ENCODE measurements around the gene CCT3. TPM values are rescaled to one million over a fixed set of nuclear protein-coding genes. Genes with fewer than 3 reads are reported as not detected.

Gene CCT3
- total and polyA plus RNA-seq, 2 experiments from 2014 or later = 405 to 618 TPM

GRCh38 chr1:156282479-156283222, 55.4 kb downstream of the CCT3 start, which contains the start of gene SMG5:
SMG5 (minus strand) TSS chr1:156282825; CDS start chr1:156282680, 145 bp downstream.
- Mint-ChIP-seq H3K27me3 (ENCODE audit: insufficient read depth, low read depth, poor library complexity) (peaks cover 16% of the 10 kb centered on the region), H3K27ac (peak within 1 kb of the TSS; percentile 97), H3K4me1 (peaks cover 19% of the 10 kb centered on the region), H3K4me3 (peak within 1 kb of the TSS; percentile 98), H3K36me3 (ENCODE audit: low read depth) (peaks cover 13% of the 10 kb centered on the region), H3K9me3 (no peaks in the 10 kb centered on the region)
- ATAC-seq = peak; percentile 89
- Histone ChIP-seq H3F3A (replicated peaks; ENCODE audit: low read depth) (peaks cover 20% of the 10 kb centered on the region; the same call in 1 of the 2 replicates), H2AFZ (peak within 1 kb of the TSS; percentile 95), H3K4me1 (ENCODE audit: insufficient read depth) (peaks cover 16% of the 10 kb centered on the region), H3K27ac (ENCODE audit: low read depth) (peak within 1 kb of the TSS; percentile 92), H3K4me2 (peak within 1 kb of the TSS; percentile 96), H3K79me2 (replicated peaks; ENCODE audit: insufficient read depth) (peaks cover 44% of the 10 kb centered on the region), H3K4me3 (peak within 1 kb of the TSS; percentile 83), H3K9me2 (ENCODE audit: insufficient read depth) (no peaks in the 10 kb centered on the region), H4K20me1 (replicated peaks; ENCODE audit: insufficient read depth) (peaks cover 36% of the 10 kb centered on the region), H3K36me3 (ENCODE audit: insufficient read depth) (peaks cover 18% of the 10 kb centered on the region), H3K27me3 (ENCODE audit: insufficient read depth) (no peaks in the 10 kb centered on the region)
- peak; percentile 100 for DNase-seq (ENCODE audit: low spot score)
- TF ChIP-seq, protein P1, sequence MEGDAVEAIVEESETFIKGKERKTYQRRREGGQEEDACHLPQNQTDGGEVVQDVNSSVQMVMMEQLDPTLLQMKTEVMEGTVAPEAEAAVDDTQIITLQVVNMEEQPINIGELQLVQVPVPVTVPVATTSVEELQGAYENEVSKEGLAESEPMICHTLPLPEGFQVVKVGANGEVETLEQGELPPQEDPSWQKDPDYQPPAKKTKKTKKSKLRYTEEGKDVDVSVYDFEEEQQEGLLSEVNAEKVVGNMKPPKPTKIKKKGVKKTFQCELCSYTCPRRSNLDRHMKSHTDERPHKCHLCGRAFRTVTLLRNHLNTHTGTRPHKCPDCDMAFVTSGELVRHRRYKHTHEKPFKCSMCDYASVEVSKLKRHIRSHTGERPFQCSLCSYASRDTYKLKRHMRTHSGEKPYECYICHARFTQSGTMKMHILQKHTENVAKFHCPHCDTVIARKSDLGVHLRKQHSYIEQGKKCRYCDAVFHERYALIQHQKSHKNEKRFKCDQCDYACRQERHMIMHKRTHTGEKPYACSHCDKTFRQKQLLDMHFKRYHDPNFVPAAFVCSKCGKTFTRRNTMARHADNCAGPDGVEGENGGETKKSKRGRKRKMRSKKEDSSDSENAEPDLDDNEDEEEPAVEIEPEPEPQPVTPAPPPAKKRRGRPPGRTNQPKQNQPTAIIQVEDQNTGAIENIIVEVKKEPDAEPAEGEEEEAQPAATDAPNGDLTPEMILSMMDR (conservative IDR thresholded peaks at IDR 0.05; ENCODE audit: low read depth in 2 of 2) = no peak
- no peak for TF ChIP-seq ZNF114 (CRISPR knock-in tag; IDR thresholded peaks at IDR 0.05)
- no peak for TF ChIP-seq STAT1 (IDR thresholded peaks at IDR 0.05; ENCODE audit: unreplicated experiment)
- peak; percentile 95 for TF ChIP-seq POLR2AphosphoS5 (IDR thresholded peaks at IDR 0.05; ENCODE audit: low read depth)
- TF ChIP-seq JUNB (IDR thresholded peaks at IDR 0.05; ENCODE audit: unreplicated experiment) = no peak
- peak; percentile 21; the same call in 1 of the 2 replicates for TF ChIP-seq NANOG (IDR thresholded peaks at IDR 0.05; ENCODE audit: borderline replicate concordance)
- TF ChIP-seq EZH2phosphoT487 (IDR thresholded peaks at IDR 0.05; ENCODE audit: unreplicated experiment) = no peak
- TF ChIP-seq, protein P2, sequence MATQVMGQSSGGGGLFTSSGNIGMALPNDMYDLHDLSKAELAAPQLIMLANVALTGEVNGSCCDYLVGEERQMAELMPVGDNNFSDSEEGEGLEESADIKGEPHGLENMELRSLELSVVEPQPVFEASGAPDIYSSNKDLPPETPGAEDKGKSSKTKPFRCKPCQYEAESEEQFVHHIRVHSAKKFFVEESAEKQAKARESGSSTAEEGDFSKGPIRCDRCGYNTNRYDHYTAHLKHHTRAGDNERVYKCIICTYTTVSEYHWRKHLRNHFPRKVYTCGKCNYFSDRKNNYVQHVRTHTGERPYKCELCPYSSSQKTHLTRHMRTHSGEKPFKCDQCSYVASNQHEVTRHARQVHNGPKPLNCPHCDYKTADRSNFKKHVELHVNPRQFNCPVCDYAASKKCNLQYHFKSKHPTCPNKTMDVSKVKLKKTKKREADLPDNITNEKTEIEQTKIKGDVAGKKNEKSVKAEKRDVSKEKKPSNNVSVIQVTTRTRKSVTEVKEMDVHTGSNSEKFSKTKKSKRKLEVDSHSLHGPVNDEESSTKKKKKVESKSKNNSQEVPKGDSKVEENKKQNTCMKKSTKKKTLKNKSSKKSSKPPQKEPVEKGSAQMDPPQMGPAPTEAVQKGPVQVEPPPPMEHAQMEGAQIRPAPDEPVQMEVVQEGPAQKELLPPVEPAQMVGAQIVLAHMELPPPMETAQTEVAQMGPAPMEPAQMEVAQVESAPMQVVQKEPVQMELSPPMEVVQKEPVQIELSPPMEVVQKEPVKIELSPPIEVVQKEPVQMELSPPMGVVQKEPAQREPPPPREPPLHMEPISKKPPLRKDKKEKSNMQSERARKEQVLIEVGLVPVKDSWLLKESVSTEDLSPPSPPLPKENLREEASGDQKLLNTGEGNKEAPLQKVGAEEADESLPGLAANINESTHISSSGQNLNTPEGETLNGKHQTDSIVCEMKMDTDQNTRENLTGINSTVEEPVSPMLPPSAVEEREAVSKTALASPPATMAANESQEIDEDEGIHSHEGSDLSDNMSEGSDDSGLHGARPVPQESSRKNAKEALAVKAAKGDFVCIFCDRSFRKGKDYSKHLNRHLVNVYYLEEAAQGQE (IDR thresholded peaks at IDR 0.05; ENCODE audit: unreplicated experiment) = no peak
- TF ChIP-seq ZNF331 (CRISPR knock-in tag; IDR thresholded peaks at IDR 0.05; ENCODE audit: low read depth) = no peak
- no peak for TF ChIP-seq EZH2 (IDR thresholded peaks at IDR 0.05; ENCODE audit: low read depth, unreplicated experiment)
- TF ChIP-seq, protein P3, sequence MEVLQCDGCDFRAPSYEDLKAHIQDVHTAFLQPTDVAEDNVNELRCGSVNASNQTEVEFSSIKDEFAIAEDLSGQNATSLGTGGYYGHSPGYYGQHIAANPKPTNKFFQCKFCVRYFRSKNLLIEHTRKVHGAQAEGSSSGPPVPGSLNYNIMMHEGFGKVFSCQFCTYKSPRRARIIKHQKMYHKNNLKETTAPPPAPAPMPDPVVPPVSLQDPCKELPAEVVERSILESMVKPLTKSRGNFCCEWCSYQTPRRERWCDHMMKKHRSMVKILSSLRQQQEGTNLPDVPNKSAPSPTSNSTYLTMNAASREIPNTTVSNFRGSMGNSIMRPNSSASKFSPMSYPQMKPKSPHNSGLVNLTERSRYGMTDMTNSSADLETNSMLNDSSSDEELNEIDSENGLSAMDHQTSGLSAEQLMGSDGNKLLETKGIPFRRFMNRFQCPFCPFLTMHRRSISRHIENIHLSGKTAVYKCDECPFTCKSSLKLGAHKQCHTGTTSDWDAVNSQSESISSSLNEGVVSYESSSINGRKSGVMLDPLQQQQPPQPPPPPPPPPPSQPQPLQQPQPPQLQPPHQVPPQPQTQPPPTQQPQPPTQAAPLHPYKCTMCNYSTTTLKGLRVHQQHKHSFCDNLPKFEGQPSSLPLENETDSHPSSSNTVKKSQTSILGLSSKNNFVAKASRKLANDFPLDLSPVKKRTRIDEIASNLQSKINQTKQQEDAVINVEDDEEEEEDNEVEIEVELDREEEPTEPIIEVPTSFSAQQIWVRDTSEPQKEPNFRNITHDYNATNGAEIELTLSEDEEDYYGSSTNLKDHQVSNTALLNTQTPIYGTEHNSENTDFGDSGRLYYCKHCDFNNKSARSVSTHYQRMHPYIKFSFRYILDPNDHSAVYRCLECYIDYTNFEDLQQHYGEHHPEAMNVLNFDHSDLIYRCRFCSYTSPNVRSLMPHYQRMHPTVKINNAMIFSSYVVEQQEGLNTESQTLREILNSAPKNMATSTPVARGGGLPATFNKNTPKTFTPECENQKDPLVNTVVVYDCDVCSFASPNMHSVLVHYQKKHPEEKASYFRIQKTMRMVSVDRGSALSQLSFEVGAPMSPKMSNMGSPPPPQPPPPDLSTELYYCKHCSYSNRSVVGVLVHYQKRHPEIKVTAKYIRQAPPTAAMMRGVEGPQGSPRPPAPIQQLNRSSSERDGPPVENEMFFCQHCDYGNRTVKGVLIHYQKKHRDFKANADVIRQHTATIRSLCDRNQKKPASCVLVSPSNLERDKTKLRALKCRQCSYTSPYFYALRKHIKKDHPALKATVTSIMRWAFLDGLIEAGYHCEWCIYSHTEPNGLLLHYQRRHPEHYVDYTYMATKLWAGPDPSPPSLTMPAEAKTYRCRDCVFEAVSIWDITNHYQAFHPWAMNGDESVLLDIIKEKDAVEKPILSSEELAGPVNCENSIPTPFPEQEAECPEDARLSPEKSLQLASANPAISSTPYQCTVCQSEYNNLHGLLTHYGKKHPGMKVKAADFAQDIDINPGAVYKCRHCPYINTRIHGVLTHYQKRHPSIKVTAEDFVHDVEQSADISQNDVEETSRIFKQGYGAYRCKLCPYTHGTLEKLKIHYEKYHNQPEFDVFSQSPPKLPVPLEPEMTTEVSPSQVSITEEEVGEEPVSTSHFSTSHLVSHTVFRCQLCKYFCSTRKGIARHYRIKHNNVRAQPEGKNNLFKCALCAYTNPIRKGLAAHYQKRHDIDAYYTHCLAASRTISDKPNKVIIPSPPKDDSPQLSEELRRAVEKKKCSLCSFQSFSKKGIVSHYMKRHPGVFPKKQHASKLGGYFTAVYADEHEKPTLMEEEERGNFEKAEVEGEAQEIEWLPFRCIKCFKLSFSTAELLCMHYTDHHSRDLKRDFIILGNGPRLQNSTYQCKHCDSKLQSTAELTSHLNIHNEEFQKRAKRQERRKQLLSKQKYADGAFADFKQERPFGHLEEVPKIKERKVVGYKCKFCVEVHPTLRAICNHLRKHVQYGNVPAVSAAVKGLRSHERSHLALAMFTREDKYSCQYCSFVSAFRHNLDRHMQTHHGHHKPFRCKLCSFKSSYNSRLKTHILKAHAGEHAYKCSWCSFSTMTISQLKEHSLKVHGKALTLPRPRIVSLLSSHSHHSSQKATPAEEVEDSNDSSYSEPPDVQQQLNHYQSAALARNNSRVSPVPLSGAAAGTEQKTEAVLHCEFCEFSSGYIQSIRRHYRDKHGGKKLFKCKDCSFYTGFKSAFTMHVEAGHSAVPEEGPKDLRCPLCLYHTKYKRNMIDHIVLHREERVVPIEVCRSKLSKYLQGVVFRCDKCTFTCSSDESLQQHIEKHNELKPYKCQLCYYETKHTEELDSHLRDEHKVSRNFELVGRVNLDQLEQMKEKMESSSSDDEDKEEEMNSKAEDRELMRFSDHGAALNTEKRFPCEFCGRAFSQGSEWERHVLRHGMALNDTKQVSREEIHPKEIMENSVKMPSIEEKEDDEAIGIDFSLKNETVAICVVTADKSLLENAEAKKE (CRISPR knock-in tag; IDR thresholded peaks at IDR 0.05) = no peak
- peak; percentile 79 for TF ChIP-seq CREB1 (CRISPR knock-in tag; IDR thresholded peaks at IDR 0.05; ENCODE audit: low read depth)
- TF ChIP-seq, protein P4, sequence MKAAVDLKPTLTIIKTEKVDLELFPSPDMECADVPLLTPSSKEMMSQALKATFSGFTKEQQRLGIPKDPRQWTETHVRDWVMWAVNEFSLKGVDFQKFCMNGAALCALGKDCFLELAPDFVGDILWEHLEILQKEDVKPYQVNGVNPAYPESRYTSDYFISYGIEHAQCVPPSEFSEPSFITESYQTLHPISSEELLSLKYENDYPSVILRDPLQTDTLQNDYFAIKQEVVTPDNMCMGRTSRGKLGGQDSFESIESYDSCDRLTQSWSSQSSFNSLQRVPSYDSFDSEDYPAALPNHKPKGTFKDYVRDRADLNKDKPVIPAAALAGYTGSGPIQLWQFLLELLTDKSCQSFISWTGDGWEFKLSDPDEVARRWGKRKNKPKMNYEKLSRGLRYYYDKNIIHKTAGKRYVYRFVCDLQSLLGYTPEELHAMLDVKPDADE (IDR thresholded peaks at IDR 0.05) = peak; percentile 96

Data from GM23338 (cell line).